DOHH2 (cell line): ENCODE results near the gene SLC2A13.
A peak's percentile ranks its signal among the peaks of the same experiment; 100 is the strongest.

ENCODE experiments used
- H3F3A ChIP-seq: fragments of 200-600 bp; sonication (generic), shearing (Covaris generic); 2 replicates; pipeline ENCODE4 v1.6.0; 2016; ENCODE audit warnings: antibody characterized with exemption, mild to moderate bottlenecking; ENCODE audit not compliant: control insufficient read depth, insufficient read depth
- H3K27ac ChIP-seq: fragments of 200-600 bp; sonication (generic); 2 replicates; pipeline ENCODE4 v1.5.1; 2014; ENCODE audit warnings: low read depth, mild to moderate bottlenecking, low read length, moderate library complexity
- H3K27me3 ChIP-seq: fragments of 200-600 bp; sonication (generic); 2 replicates; pipeline ENCODE4 v1.6.1; 2014; ENCODE audit warnings: mild to moderate bottlenecking, low read length, mixed read lengths; ENCODE audit not compliant: control insufficient read depth
- H3K36me3 ChIP-seq: fragments of 200-600 bp; sonication (generic); 2 replicates; pipeline ENCODE4 v1.6.1; 2014; ENCODE audit warnings: mild to moderate bottlenecking, low read length, moderate library complexity, mixed read lengths; ENCODE audit not compliant: control insufficient read depth
- H3K4me1 ChIP-seq: fragments of 200-600 bp; sonication (generic); 2 replicates; pipeline ENCODE4 v1.6.1; 2014; ENCODE audit warnings: mild to moderate bottlenecking, low read length, mixed read lengths; ENCODE audit not compliant: control insufficient read depth
- H3K4me2 ChIP-seq: fragments of 200-600 bp; sonication (generic); 2 replicates; pipeline ENCODE4 v1.6.0; 2014; ENCODE audit warnings: mild to moderate bottlenecking, low read length, moderate library complexity
- H3K4me3 ChIP-seq: fragments of 200-600 bp; sonication (generic); 2 replicates; pipeline ENCODE4 v1.5.1; 2014; ENCODE audit warnings: mild to moderate bottlenecking, low read length, mixed read lengths
- H3K79me2 ChIP-seq: fragments of 200-600 bp; sonication (generic); 2 replicates; pipeline ENCODE4 v1.6.1; 2014; ENCODE audit warnings: mild to moderate bottlenecking, low read length, mixed read lengths; ENCODE audit not compliant: control insufficient read depth
- H3K9me2 ChIP-seq: fragments of 200-600 bp; sonication (generic); replicated peaks from 2 replicates; pipeline ENCODE4 v1.6.1; 2014; ENCODE audit warnings: mild to moderate bottlenecking, low read length, mixed read lengths; ENCODE audit not compliant: control insufficient read depth
- H3K9me3 ChIP-seq: fragments of 200-600 bp; sonication (generic); 2 replicates; pipeline ENCODE4 v1.6.1; 2014; ENCODE audit warnings: antibody characterized with exemption, low read length, mixed read lengths; ENCODE audit not compliant: control insufficient read depth, insufficient read depth
- H4K20me1 ChIP-seq: fragments of 200-600 bp; sonication (generic); 2 replicates; pipeline ENCODE4 v1.6.0; 2014; ENCODE audit warnings: low read depth, mild to moderate bottlenecking, antibody characterized with exemption, low read length, moderate library complexity; ENCODE audit not compliant: control insufficient read depth, insufficient read depth
- CTCF ChIP-seq: fragments of 200-600 bp; sonication (generic); IDR thresholded peaks from one replicate; pipeline ENCODE4 v1.5.1; 2014; ENCODE audit warnings: antibody characterized with exemption, mild to moderate bottlenecking, low read depth, low read length; ENCODE audit not compliant: poor library complexity, severe bottlenecking
- EZH2phosphoT487 ChIP-seq: fragments of 200-600 bp; sonication (generic); IDR thresholded peaks from 2 replicates; pipeline ENCODE4 v1.6.1; 2017; ENCODE audit warnings: borderline replicate concordance, mild to moderate bottlenecking, antibody characterized with exemption, low read length, moderate library complexity, mixed read lengths

Gene SLC2A13

GRCh38 chr12:39959467-39959866 is 146.4 kb downstream of the SLC2A13 start:
- Histone ChIP-seq H3K9me3 (no peaks in the 10 kb centered on the region), H3K4me1 (no peaks in the 10 kb centered on the region), H3K4me3 (no peak overlapping the region), H3K9me2 (no peaks in the 10 kb centered on the region), H4K20me1 (no peaks in the 10 kb centered on the region), H3K27me3 (no peaks in the 10 kb centered on the region), H3K4me2 (no peak overlapping the region), H3K79me2 (no peaks in the 10 kb centered on the region), H3F3A (no peaks in the 10 kb centered on the region), H3K36me3 (no peaks in the 10 kb centered on the region), H3K27ac (no peak overlapping the region)
- no peak for TF ChIP-seq EZH2phosphoT487
- TF ChIP-seq CTCF = no peak

GRCh38 chr12:39959031-39959430 is 146.8 kb downstream of the SLC2A13 start:
- no peaks in the 10 kb centered on the region for H3F3A ChIP-seq
- H3K36me3 ChIP-seq = no peaks in the 10 kb centered on the region
- no peaks in the 10 kb centered on the region for H3K79me2 ChIP-seq
- H3K9me3 ChIP-seq = no peaks in the 10 kb centered on the region
- no peak overlapping the region for H3K4me2 ChIP-seq
- H4K20me1 ChIP-seq = no peaks in the 10 kb centered on the region
- no peak overlapping the region for H3K27ac ChIP-seq
- H3K9me2 ChIP-seq = no peaks in the 10 kb centered on the region
- no peaks in the 10 kb centered on the region for H3K27me3 ChIP-seq
- no peak overlapping the region for H3K4me3 ChIP-seq
- no peak for TF ChIP-seq EZH2phosphoT487
- no peak for TF ChIP-seq CTCF
- no peaks in the 10 kb centered on the region for H3K4me1 ChIP-seq

GRCh38 chr12:39958377-39958776 is 147.5 kb downstream of the SLC2A13 start:
- Histone ChIP-seq H3K27me3 (no peaks in the 10 kb centered on the region), H3K9me2 (no peaks in the 10 kb centered on the region), H3K4me2 (no peak overlapping the region), H3K79me2 (no peaks in the 10 kb centered on the region), H3F3A (no peaks in the 10 kb centered on the region), H3K27ac (no peak overlapping the region), H3K9me3 (no peaks in the 10 kb centered on the region), H3K36me3 (no peaks in the 10 kb centered on the region), H3K4me3 (no peak overlapping the region), H3K4me1 (no peaks in the 10 kb centered on the region), H4K20me1 (no peaks in the 10 kb centered on the region)
- TF ChIP-seq CTCF (peak; percentile 18), EZH2phosphoT487 (no peak)

GRCh38 chr12:39956725-39957124 is 149.2 kb downstream of the SLC2A13 start:
- Histone ChIP-seq H4K20me1 (no peaks in the 10 kb centered on the region), H3K9me3 (no peaks in the 10 kb centered on the region), H3K4me2 (no peak overlapping the region), H3K27ac (no peak overlapping the region), H3K4me1 (no peaks in the 10 kb centered on the region), H3K27me3 (no peaks in the 10 kb centered on the region), H3K36me3 (no peaks in the 10 kb centered on the region), H3K9me2 (no peaks in the 10 kb centered on the region), H3F3A (no peaks in the 10 kb centered on the region), H3K4me3 (no peak overlapping the region), H3K79me2 (no peaks in the 10 kb centered on the region)
- no peak for TF ChIP-seq EZH2phosphoT487
- TF ChIP-seq CTCF = no peak
